Stimulated activated CD8-positive, alpha-beta memory T cell treated with anti-CD3 and anti-CD28 coated beads, Interleukin-4, amount 100 ng/mL, for 1 hour (primary cell): ENCODE results near the gene SPOCK1.

ENCODE experiments used
- DNase-seq, 2 donors: peaks; one replicate each; pipeline ENCODE4 v3.0.0-alpha.2; 2020; ENCODE audit warnings: low read depth in 2 of 2, low spot score in 1 of 2

The SPOCK1 gene

DNA sequence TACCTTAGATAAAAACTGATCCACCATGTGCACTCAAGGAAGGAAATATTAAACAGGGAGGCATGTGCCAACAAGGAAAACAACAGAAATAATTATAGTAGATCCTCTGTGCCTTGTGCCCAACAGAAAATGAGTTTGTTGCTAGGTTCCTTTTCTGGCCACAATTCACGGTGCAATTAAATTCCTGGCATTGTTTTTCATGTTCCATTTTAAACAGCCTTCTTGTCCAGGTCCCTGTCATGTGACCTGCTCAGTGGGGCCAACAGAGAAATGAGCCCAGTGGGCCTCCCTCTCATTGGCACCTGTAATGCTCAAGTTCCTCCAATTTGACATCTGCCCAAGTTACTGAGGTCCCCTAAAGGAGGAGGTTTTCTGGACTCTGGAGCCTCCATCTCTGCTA, 56.5 kb downstream of the SPOCK1 start:
- DNase-seq, result no peak

DNA sequence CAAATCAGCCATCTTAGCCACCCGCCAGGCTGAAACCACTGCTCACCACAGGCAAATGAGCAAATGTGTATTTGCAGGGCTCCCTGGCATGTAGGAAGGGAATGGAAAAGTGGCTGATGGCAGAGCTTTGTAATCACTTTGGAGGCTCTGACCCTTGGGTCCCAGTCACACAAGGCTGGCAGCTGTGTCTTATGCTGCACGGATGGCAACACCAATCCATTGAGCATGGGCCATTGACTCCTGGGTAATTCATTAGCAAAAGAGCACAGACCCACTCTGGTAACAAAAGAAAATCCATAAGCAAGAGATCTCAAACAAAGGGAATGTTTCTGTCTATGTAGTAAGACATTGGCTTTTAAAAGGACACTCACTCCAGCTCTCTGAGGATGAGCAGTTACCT, 57.6 kb downstream of the SPOCK1 start:
- no peak for DNase-seq

GRCh38 chr5:137440795-137441194, 58.3 kb downstream of the SPOCK1 start:
- DNase-seq, result no peak

DNA sequence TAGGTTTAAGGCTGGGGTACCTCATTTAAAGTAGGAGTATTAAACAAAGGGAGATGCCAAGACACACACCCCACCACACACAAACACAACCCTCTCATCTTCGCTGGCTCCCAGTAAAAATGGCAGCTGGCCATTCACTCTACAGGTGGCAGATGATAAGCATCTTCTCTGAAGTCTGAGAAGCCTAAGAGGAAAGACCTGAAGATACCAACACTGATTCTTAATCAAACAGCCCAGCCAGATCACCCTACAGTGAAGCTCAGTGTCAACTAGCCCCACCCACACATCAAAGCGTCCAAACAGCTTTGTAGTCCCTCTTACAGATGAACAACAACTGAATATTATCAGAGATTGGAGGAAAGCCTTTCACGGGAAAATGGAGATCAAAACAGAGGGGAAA, 59.5 kb downstream of the SPOCK1 start:
- no peak for DNase-seq

DNA sequence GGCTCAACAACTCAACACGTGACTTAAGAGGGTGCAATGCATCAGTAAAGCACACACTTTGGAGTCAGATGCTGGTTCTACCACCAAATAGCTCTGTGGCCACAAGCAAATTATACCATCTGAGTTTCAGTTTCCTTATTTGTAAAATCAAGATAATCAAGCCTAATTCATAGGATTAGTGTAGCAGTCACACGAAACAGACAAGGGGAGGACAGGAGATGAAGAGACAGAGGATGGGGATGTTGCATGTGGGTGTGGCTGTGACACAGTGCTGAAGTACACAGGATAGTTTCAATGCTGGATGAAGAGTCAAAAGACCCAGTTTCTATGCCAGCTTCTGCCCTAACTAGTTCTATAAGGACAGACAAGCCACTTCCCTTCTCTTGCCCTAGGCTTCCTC, 60.2 kb downstream of the SPOCK1 start:
- no peak for DNase-seq

DNA sequence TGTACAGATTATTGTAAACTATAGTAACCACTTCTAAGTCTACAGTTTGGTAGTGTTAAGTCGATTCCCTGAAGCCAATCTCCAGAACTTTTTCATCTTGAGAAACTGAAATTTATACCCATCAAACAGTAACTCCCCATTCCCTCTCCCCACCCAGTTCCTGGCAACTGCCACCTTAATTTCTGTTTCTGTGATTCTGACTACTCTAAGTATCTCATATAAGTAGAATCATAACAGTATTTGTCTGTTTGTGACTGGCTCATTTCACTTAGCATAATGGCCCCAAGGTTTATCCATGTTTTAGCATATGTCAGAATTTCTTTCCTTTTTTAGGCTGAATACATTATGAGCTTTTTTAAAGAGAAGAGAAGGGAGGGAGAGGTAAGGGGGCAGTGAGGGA, 61.4 kb downstream of the SPOCK1 start:
- DNase-seq, result no peak

DNA sequence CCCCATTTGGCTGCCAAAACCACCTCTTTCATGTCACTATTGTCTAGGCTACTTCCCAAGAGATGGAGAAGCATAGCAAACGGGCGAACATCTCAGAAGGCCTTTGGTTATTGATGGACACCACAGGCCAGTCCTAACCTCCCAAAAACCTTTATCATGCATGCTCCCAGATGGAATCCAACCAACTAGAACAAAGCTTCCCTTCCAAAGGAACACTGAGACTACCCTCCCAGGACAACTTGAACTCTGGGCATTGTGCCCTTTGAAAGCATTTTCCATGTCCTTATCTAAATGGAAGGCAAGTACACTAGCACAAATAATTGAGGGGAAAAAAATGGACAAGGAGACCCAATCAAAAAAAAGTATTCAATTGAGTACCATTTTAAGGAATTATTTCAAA, 65.6 kb downstream of the SPOCK1 start:
- DNase-seq, result no peak

DNA sequence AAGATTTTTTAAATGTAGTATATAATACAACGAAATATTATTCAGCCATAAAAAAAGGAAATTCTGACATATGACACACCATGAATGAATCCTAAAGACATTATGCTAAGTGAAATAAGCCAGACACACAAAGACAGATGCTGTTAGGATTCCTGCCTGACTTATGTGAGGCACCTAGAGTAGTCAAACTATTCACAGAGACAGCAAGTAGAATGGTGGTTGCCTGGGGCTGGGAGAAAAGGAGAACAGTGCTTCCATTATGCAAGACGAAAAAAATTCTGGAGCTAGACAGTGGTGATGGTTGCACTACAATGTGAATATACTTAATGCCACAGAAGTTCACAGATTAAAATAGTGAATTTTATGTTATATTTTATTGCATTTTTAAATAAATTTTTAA, 66.8 kb downstream of the SPOCK1 start:
- no peak for DNase-seq

- DNase-seq, result no peak
Measured at GRCh38 chr5:137431051-137431450, 68.1 kb downstream of the SPOCK1 start.

- DNase-seq, result no peak
Measured at GRCh38 chr5:137415231-137415681, 83.9 kb downstream of the SPOCK1 start.

- no peak for DNase-seq
Measured at GRCh38 chr5:137414112-137414755, 84.9 kb downstream of the SPOCK1 start.

GRCh38 chr5:137412136-137412535, 87.0 kb downstream of the SPOCK1 start:
- DNase-seq, result no peak

DNA sequence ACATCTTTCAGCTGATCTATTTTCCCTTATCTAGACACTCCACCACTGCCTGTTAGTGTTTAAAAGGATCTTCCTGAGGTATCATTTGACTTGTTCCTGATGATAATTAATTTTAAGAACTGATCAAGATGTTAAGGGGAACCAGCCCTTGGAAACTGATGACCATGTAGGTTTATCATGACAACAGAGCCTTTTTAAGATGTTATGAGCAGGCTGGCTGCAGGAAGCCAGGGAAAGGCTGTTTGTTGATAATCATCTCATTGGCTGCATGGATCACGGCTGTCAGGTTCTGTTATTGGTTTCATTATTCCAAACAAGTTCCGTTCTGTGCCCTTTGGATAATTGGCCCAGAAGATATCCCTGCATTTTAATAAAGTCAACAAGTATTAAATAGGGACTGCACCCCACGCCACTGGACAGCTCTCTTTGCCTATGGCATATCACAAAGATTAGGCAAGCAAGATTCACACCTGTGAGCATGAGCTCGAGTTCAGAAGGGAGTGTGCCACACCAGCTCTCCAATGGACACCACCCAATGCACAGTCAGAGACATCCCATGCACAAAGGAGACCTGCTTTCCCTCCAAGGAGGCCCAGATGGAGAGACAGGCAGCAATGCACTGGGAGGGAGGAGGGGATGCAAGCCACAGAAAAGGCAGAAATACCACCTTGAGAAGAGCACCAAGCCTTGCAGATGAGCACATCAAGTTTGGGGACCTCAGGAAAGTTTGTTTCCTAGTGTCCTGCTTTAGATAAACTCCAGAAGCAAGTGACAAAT, 88.7 kb downstream of the SPOCK1 start:
- DNase-seq, result no peak

DNA sequence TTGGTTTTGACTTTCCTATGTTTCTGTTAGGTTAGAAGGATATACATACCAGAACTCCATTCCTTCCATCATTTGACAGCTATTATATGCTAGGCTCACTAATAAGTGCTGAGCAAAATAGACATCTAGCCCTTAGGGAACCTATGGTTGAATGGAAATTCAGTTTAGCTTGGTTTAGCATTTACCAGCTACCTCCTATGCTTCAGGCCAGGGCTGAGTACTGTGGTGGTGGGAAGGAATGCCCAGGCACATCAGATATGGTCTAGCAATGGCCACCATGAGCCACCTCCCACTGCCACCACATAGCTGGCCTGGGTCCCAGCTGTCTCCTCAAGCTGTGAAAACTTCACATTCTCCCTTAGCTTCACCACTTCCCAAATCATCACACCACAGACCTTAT, 89.4 kb downstream of the SPOCK1 start:
- no peak for DNase-seq

- no peak for DNase-seq
Measured at GRCh38 chr5:137407090-137407489, 92.0 kb downstream of the SPOCK1 start.

DNA sequence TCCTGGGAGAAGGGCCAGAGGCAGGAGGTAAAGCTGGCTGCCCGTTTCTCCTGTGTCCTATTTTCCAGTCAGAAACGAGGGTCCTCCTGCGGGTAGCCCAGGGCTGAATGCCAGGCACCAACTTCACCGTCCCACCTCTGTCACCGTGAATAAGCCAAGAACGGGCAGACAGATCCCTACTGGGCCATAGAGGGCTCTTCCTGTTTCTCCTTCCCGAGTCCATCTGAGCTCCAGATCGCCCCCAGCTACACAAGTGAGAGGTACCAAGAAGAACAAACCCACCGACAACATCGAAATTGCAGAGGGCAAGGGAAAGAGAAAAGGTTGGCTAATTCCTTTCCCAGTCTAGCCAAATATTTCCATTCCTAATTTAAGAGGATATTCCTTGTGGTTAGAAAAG, 93.7 kb downstream of the SPOCK1 start:
- DNase-seq, result no peak

DNA sequence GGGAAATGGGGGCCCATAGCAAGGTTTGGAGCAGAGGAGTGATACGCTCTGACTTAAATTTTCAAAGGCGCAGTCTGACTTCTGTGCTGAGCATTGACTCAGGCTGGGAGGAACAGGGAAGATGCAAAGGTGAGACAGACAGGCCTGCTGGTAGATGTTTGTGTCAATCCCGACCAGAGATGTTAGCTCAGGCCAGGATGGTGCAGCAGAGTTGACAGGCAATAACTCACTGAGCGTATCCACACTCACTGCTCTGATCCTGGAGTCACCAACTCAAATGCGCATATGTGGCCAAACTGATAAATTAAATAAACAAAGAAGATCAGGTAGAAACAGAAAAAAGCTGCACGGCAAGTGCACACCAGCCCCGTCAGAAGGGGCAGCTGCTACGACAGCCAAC, 95.3 kb downstream of the SPOCK1 start:
- no peak for DNase-seq

DNA sequence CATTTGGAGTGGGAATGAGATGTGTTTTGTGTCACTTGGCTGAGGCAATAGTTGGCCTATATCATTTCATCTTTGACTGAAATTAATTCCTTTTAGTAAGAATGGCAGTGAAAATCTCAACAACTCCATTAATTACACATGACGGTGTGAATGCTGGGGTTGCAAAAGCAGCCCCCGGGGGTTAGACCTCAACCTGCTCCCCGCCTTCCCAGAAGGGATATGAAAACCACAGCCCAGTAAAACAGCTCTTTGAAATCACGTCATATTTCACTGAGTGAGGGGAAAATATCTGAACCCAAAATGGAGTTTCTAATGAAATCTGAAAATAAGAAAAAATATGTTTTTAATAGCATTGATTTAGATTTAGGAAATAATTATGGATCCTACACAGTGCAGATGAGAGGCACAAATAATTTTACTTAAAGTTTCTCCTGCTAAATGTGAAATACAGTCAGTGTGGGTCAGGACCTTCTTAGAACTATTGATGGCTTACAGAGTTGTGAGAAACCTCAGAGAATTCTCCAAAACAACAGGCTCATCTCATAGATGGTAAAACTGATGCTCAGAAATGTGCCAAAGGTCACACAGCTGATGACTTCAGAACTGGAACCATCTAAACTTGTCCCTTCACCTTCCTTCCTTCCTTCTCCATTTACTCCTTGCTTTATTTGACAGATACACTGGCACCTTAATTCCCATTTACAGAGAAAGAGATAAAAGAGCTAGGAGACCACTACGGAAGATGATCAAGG, 96.5 kb downstream of the SPOCK1 start:
- no peak for DNase-seq

DNA sequence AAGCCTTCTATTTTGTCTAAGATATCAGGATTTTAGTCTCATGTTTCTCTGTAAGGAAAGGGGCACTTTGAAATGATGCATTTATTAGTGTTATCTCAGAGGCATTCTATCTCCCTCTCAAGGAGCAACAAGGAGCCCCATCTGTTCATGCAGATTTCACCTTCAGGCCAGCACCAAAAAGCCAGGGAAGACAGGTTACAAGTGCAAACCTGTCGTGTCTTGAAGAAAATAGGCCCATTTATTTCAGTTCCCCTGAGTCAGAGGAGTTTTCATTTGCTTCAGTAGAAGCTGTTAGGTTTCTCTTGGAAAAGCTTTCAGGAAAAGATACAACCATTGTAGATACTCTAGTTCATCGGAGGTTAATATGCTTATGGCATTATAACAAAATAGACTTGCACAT, 97.2 kb downstream of the SPOCK1 start:
- DNase-seq, result no peak

GRCh38 chr5:137400571-137400970, 98.6 kb downstream of the SPOCK1 start:
- DNase-seq, result no peak

- no peak for DNase-seq
Measured at GRCh38 chr5:137399911-137400310, 99.2 kb downstream of the SPOCK1 start.

DNA sequence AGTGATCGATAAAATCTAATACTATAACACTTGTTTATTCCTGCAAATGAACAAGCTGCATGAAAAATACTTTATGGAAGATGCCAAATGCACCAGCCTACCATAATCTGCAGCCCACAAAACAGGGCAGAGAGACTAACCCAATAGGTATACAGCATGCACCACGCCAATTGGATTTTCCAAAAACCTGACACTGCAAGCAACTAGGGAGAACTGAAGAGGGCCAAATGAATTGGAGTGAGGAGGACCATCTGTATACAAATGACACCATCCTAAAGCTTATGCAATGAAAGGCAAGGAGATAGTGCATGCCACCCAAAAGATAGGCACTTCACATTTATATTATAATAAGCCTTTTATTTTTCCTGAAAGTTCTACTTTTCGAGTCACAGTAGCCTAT, 100.4 kb downstream of the SPOCK1 start:
- DNase-seq, result no peak
